Neuron (in vitro differentiated cells): Measurements from ENCODE around the gene FAM107B.
"Not testable (repeated sequence)": the region's sequence is repeated elsewhere in the genome, so short reads cannot be mapped to it uniquely, and the experiment has no call there.

ENCODE experiments used
- H2AFZ ChIP-seq: one replicate; pipeline ENCODE4 v1.6.1; 2013; ENCODE audit warnings: low read depth, mild to moderate bottlenecking, inconsistent platforms, low read length, moderate library complexity
- H3K27me3 ChIP-seq: one replicate; pipeline ENCODE4 v1.6.1; 2013; ENCODE audit warnings: low read length; ENCODE audit not compliant: insufficient read depth
- H3K36me3 ChIP-seq: one replicate; pipeline ENCODE4 v1.6.1; 2013; ENCODE audit warnings: low read length; ENCODE audit not compliant: insufficient read depth
- H3K4me1 ChIP-seq: one replicate; pipeline ENCODE4 v1.6.1; 2013; ENCODE audit warnings: low read length; ENCODE audit not compliant: insufficient read depth
- H3K4me3 ChIP-seq: 2 replicates; pipeline ENCODE4 v1.5.1; 2013; ENCODE audit warnings: mild to moderate bottlenecking, low read length, moderate library complexity
- H3K9me3 ChIP-seq: one replicate; pipeline ENCODE4 v1.6.1; 2013; ENCODE audit warnings: low read length

The FAM107B gene

DNA sequence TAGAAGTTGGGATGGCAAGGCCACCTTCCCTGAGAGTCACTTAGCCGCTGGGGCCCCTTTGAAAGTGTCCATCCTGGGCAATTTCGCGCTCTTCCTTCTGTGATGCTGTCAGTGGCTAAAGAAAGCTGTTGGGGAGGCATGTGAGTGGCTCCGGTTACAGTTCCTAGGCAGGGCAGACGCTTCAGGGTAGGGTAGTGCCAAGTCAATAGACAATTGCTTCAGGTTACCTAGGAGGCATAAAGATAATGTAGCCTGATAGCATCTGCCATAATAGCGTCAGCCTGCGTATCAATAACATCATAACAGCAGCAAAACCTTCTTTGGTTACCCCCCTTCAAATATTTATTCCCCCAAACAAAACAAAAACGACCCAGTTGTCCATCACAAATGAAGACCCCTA, at the start of gene FAM107B:
Gene FAM107B, minus strand, starts transcription at position 101 of the 400 bp plus-strand sequence. CDS start 234 bp downstream, outside the sequence.
- Histone ChIP-seq H2AFZ (no peak within 1 kb of the TSS), H3K9me3 (no peaks in the 10 kb centered on the region), H3K4me1 (no peaks in the 10 kb centered on the region), H3K27me3 (no peaks in the 10 kb centered on the region), H3K4me3 (no peak within 1 kb of the TSS), H3K36me3 (no peaks in the 10 kb centered on the region)

DNA sequence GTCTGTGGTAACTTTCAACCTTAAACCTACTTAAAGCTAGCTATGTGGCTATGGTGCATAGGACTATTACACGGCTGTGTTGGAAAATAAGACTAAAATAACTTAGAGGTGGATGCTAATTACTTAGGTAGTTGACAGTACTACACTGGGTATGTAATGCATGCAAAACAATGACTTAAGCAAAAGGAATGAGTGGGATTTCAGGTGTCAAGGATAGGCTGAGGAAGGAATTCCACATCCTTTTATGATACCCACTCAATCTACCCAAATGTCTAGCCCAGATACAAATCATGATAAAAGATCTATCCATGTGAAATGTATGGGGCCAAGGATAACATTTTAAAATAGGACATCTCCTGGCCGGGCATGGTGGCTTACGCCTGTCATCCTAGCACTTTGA, 49.3 kb upstream of the FAM107B start:
- no peaks in the 10 kb centered on the region for H3K36me3 ChIP-seq
- H3K9me3 ChIP-seq = no peaks in the 10 kb centered on the region
- H3K4me1 ChIP-seq = no peaks in the 10 kb centered on the region
- no peak overlapping the region for H3K4me3 ChIP-seq
- H3K27me3 ChIP-seq = no peaks in the 10 kb centered on the region
- H2AFZ ChIP-seq = no peak overlapping the region

- Histone ChIP-seq H3K9me3 (no peaks in the 10 kb centered on the region), H2AFZ (no peak overlapping the region), H3K4me1 (no peaks in the 10 kb centered on the region), H3K4me3 (no peak overlapping the region), H3K27me3 (no peaks in the 10 kb centered on the region), H3K36me3 (no peaks in the 10 kb centered on the region)
Observed at GRCh38 chr10:14822879-14823755, 48.4 kb upstream of the FAM107B start.

- H3K27me3 ChIP-seq = no peaks in the 10 kb centered on the region
- H2AFZ ChIP-seq = no peak overlapping the region
- no peaks in the 10 kb centered on the region for H3K4me1 ChIP-seq
- H3K36me3 ChIP-seq = no peaks in the 10 kb centered on the region
- no peak overlapping the region for H3K4me3 ChIP-seq
- H3K9me3 ChIP-seq = no peaks in the 10 kb centered on the region
Observed at GRCh38 chr10:14821635-14822375, 47.1 kb upstream of the FAM107B start.

DNA sequence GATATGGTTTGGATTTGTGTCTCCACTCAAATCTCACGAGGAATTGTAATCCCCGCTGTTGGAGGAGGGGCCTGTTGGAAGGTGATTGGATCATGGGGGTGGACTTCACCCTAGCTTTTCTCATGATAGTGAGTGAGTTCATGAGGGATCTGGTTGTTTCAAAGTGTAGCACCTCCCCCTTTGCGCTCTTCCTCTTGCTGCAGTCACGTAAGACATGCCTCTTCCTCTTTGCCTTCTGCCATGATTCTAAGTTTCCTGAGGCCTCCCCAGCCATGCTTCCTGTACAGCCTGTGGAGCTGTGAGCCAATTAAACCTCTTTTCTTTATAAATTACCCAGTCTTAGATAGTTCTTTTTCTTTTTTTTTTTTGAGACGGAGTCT, 46.1 kb upstream of the FAM107B start:
- H3K4me3 ChIP-seq = no peak overlapping the region
- H2AFZ ChIP-seq = no peak overlapping the region
- H3K27me3 ChIP-seq = no peaks in the 10 kb centered on the region
- no peaks in the 10 kb centered on the region for H3K36me3 ChIP-seq
- H3K4me1 ChIP-seq = no peaks in the 10 kb centered on the region
- H3K9me3 ChIP-seq = no peaks in the 10 kb centered on the region

- Histone ChIP-seq H2AFZ (no peak overlapping the region), H3K4me3 (no peak overlapping the region), H3K9me3 (no peaks in the 10 kb centered on the region)
Observed at GRCh38 chr10:14820010-14820774, 45.5 kb upstream of the FAM107B start.

GRCh38 chr10:14816717-14817116, 42.0 kb upstream of the FAM107B start:
- H3K36me3 ChIP-seq, H3K4me1 ChIP-seq, H3K4me3 ChIP-seq, H3K9me3 ChIP-seq, H3K27me3 ChIP-seq, H2AFZ ChIP-seq: not testable (repeated sequence)

More at GRCh38 chr10:14820010-14820774, 45.5 kb upstream of the FAM107B start:
- H3K27me3 ChIP-seq = no peaks in the 10 kb centered on the region
- no peaks in the 10 kb centered on the region for H3K4me1 ChIP-seq
- no peaks in the 10 kb centered on the region for H3K36me3 ChIP-seq

GRCh38 chr10:14815681-14816080, 41.0 kb upstream of the FAM107B start:
- Histone ChIP-seq H3K4me3 (no peak overlapping the region), H3K36me3 (no peaks in the 10 kb centered on the region), H2AFZ (no peak overlapping the region), H3K4me1 (no peaks in the 10 kb centered on the region), H3K27me3 (no peaks in the 10 kb centered on the region), H3K9me3 (no peaks in the 10 kb centered on the region)

DNA sequence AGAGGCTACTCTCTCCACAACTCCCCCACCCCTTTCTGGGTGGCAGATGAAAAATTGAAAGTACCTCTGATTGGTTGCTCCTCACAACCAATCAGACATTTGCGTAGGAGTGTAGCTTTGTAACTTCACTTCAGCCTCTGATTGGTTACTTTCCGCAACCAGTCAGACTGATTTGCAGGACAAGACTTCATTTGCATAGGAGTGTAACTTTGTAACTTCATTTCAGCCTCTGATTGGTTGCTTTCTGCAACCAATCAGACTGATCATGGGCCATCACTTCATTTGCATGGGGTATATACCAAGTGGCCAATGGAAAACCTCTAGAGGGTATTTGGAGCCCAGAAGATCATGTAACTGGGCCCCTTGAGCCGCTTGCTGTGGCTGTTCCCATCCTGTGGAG, 37.6 kb upstream of the FAM107B start:
- H3K36me3 ChIP-seq = no peaks in the 10 kb centered on the region
- H3K4me1 ChIP-seq = no peaks in the 10 kb centered on the region
- no peaks in the 10 kb centered on the region for H3K9me3 ChIP-seq
- no peak overlapping the region for H2AFZ ChIP-seq
- no peak overlapping the region for H3K4me3 ChIP-seq
- H3K27me3 ChIP-seq = no peaks in the 10 kb centered on the region

DNA sequence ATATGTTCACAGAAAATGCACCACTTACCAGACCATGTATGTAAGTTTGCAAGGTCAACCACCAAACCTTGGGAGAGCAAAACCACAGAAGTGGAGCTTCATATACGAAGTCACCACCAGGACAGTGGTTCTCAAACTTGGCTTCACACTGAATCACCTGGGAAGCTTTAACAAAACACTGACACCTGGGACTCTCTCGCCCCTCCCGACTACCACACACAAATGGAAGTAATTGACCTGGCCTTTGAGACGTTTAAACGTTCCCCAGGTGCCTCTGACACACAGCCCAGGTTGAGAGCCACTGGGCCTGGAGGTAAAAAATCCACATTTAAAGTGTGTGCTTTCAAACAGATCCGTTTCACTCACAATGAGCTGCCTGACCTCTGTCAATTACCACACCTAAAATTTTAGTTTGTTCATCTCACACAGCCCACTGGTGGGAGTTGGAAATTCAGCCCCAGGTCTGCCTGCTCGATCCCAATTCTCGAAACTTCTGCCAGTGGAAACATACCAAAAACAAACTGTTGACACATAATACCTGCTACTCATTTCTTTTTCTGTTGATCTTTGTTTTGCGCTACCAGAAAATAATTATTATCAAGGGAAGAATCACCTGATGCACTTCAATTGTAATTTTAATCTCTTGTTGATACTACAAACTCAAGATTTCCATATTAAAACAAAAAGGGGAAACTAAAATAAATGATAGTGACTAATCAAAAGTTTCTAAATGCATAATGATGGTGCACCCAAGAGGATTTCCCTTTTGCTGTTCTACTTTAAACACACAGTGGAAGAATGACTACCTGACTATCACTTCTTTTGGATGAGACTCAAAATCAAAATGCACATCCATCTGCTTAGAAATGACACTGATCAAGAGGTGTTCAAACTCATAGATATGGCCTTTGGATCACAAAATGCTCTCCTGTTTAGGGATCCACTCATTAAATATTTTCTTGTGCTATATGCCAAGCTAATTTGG, 36.6 kb upstream of the FAM107B start:
- no peaks in the 10 kb centered on the region for H3K36me3 ChIP-seq

GRCh38 chr10:14806318-14806717, 31.6 kb upstream of the FAM107B start:
- no peak overlapping the region for H3K4me3 ChIP-seq
- H2AFZ ChIP-seq = no peak overlapping the region
- H3K9me3 ChIP-seq = no peaks in the 10 kb centered on the region
- H3K36me3 ChIP-seq = no peaks in the 10 kb centered on the region
- no peaks in the 10 kb centered on the region for H3K4me1 ChIP-seq
- H3K27me3 ChIP-seq = no peaks in the 10 kb centered on the region

More for the DNA sequence above, 36.6 kb upstream of the FAM107B start:
- Histone ChIP-seq H3K4me1 (no peaks in the 10 kb centered on the region), H3K9me3 (no peaks in the 10 kb centered on the region), H3K27me3 (no peaks in the 10 kb centered on the region), H2AFZ (no peak overlapping the region), H3K4me3 (no peak overlapping the region)

DNA sequence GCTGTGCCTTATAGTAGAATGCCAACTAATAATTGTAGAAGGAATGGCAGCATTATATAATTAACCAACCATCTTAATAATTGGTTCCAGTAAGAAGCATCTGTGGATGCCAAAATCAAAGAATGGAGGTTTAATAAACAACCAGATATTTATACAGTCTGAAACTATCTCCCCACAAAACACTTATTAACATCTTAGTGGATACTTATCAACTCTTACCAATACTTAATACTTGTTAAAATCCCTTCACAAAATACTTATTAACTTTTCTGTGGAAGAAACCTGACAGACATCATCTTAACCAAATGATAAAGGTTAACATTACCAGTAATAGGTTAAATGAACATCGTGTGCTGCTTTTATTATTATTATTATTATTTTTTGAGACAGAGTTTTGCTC, 29.1 kb upstream of the FAM107B start:
- H2AFZ ChIP-seq = no peak overlapping the region
- no peaks in the 10 kb centered on the region for H3K36me3 ChIP-seq
- H3K9me3 ChIP-seq = no peaks in the 10 kb centered on the region
- no peak overlapping the region for H3K4me3 ChIP-seq
- H3K27me3 ChIP-seq = peaks cover 6% of the 10 kb centered on the region
- H3K4me1 ChIP-seq = no peaks in the 10 kb centered on the region
